Activated CD4-positive, CD25-positive, alpha-beta regulatory T cell treated with anti-CD3 and anti-CD28 coated beads, Interleukin-2, amount 50 U/mL, for 72 hours (primary cell): ENCODE data around the gene MTFP1.
"Not testable (repeated sequence)": the region's sequence is repeated elsewhere in the genome, so short reads cannot be mapped to it uniquely, and the experiment has no call there.

Source experiments
- DNase-seq: peaks from one replicate; pipeline ENCODE4 v3.0.0; 2021

MTFP1 gene, protein sequence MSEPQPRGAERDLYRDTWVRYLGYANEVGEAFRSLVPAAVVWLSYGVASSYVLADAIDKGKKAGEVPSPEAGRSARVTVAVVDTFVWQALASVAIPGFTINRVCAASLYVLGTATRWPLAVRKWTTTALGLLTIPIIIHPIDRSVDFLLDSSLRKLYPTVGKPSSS

DNA sequence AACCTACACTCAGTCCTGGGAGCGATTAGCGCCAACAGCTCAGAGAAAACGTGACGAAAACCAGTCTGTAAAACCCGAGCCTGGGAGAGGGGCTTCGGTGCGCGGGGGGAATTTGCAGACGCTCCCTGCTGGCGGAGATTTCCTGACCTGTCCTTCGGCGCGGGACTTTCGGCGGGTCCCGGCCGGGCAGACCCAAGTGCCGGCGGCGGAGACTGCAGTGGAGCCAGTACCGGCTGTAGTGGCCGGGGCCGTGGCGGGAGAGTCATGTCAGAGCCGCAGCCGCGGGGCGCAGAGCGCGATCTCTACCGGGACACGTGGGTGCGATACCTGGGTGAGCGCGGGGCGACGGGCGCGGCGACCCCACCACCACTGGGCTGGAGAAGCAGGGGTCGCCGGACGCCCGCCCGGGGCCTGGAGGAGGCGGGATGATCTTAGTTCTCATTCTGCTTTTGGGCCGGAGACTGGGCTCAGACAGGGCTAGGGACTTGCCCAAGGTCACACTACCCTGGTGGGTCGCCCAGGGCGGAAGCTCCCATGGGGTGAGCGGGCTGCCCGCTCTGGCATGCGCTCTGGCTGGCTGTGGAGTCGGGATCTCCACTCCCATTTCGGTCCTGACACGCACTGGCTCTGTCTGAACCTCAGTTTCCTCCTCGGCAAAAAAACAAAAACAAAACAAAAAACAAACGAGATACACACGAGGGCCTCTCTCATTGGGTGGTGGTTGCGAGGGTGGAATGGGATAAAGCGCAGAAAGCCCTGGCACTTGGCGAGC lies at the start of gene MTFP1:
TSS of gene MTFP1 (plus strand) at position 153 of the 772 bp plus-strand sequence. CDS start at position 265, 112 bp downstream.
- peak; percentile 61 for DNase-seq

DNA sequence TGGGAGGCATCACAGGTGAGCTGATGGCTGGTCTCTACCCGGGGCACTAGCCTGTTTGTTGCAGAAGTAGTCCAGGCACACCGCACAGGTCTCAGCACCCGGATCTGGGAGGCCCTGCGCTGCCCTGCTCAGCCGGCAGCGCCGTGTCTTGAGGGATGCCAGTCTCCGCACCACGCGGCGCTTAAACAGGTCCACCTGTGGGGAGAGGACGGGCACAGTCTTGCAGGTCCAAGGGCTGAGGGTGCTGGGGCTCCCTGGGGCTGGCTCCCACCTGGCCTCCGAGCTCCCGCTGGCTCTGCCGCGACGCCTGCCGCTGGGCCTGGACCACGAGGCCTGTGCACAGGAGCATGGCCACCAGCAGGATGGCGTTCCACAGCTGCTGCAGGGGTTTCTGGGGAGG lies 45.6 kb upstream of the MTFP1 start:
- no peak for DNase-seq

DNA sequence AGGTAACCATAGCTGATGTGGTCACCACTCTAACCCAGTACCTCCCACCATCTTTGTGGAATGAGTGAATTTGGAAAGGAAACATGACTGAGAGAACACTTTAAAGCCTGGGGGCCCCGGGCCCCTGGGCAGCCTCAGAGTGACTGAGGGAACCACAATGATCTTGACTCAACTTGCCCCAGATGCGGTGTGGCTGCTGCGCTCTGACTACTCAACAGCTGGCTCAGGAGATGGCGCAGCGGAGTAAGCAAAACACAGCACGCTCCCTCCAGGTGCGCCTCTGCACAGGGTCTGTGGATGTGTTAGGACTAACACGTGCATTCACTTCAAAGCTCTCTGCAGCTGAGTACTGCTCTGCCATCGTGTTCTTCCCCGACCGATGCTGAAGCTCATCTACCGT lies 44.3 kb upstream of the MTFP1 start:
- DNase-seq = no peak

DNA sequence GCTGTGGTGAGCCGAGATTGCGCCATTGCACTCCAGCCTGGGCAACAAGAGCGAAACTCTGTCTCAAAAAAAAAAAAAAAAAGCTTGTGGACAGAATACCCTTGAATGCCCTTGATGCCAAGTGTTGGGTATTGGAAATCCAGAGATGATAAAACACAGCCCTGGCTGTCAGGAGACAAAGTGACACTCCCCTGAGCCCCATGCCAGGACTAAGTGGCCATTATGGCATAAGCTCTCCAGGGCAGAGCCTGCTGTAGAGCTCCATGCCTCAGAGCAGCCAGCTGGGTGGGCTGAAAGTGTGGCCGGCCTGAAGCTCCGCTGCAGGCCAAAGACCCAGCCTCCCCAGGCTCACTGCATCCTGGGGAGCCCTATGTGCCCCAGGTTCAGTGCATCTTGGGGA lies 43.2 kb upstream of the MTFP1 start:
- no peak for DNase-seq

DNA sequence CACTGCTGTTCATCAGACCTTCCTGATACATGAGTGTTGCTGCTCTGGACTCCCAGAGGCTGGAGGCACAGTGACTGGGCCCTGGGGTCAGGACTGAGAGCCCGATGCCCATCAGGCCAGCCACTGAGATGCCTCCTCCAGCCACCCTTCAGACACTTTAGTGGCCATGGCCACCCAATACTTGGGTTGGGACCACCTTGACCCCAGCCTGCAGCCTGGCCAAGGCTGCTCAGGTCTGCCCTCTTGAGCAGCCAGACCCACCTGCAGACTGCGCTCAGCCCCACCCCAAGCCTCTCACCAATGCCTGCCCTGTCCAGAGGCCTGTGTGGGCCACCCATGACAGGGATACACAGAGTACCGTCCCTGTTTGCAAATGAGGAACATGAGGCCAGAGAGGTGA lies 42.5 kb upstream of the MTFP1 start:
- DNase-seq = no peak

DNA sequence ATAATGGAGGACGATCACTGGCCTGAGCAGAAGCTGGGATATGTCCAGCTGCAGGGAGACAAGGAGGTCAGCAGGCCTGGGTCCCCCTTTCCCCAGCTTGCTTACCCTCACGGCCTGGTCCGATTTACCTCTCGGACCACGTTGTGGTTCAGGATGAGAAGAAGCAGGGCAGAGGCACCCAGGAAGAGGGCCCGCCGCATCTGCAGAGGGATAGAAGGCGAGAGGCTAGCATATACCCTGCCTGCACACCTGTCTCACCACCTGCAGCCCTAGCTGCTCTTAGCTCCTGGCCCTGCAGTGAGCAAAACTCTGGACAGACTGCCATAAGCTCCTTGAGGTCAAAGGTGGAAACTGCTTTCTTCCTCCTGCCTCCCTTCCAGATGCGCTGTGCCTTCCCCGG lies 39.6 kb upstream of the MTFP1 start:
- no peak for DNase-seq

DNA sequence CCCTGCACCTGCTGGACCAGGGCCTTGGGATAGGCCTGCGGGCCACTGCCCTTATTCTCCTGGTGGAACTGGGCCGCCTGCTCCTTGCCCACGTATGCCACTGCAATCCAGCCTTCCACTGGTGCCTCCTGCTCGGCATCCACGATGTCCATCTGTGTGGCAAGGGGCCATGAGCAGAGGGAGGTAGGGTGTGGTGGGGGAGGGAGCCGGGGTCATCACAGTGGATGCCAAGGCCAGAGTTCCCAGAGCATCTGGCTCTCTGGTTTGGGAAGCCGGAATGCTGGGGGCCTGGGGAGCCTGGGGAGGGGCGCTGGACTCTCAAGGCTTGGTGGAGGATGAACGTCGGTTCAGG lies 39.0 kb upstream of the MTFP1 start:
- DNase-seq = no peak

DNA sequence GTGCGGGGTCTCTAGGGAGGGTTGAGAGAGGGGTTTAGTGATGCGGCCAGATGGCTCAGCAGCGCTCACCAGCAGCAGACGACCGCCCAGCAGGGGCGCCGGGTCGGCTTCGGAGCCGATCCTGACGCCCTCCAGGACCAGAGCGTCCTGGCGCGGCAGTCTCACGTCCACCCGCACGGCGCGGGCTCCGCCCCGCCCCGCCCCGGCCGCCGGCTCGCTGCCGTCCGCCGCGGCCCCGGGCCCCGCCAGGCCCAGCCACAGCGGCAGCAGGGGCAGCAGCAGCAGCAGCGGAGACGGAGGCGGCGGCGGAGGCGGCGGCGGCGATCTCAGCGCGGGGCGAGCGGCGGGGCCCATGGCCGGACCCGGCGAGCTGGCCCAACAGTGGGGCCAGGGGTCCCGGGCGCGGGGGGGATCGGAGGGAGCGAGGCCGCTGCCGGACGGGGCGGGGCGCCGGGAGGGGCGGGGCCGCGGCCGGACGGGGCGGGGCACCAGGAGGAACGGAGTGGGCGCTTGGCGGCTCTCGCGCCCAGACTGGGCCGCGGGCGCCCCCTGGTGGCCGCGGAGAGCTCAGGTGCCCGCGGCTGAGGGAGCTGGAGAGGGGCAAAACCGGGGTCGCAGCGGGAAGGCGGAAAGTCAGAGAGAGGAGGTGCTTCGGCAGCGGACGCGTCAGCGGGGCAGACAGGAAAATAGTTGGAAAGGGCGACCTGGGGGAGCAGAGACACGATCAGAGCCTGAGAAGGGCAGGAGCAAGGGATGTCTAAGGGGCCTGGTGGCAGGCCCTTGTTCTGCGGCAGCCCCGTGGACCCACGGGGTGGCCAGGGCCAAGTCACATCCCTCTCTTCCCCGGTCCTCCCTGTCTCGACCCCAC lies 38.4 kb upstream of the MTFP1 start, which contains the start of gene RNF215:
TSS of gene RNF215 (minus strand) at position 452 of the 868 bp plus-strand sequence. CDS start at position 354, 98 bp downstream.
- peak; percentile 88 for DNase-seq

DNA sequence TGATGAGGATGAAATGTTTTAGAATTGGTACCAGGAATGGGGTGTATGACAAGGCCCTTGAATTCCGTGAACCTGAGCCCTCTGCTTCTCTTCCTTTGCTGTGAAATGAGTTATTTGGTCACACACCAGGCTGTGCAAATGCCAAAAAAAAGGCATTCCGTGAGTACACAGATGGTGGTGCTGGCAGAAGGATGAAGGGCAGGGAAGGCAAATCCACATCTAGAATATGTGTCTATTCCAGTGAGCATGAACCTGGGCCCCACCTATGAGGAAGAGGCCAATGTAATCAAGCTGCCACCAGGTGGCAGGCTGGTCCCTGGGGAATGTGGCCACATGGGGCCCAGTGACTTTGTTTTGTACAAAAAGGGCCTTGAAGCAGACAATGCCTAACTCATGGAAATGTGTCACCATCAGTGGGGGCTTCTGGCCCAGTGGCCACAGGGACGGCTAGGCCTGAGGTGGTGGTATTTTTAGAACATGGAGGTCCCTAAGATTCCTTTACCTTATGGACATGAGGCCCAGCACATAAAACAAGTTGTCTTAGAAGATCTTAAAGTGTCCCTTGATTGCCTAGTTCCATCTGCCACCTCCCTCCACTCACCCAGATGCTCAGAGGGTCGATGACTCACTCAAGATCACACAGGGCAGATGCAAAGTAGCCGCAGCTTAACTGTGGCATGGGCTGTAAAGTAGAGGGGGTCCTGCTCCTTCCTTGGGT lies 34.4 kb upstream of the MTFP1 start:
- DNase-seq = peak; percentile 73

DNA sequence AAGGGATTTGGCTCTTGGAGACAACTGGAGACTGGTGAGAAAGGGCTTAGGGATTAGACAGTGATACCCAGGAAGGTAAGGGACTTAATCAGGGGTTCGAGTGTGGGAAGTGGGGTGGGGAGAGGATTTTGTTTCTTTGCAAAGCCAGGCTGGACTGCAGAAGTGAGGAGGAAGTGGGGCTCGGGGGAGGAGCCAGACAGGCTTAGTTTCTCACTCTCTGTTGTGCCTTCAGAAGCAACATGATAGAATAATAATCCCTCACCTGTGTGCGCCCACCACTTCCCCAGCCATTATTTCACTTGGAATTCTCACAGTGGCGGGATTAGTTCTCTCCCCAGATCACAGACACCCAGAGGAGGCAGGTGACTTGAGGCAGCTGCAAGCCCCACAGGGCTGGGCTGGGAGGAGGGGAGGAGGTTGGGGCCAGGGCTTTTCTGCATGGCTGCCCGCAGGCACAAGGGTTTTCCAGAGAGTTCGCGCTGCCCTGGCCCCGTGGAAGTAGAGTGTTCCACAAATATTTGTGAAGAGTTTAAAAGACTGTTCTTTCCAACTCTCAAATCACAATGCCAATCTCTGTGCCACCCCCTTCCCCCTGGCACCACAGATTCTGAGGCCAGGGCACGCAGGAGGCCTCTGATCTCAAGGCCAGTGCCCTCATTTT lies 32.8 kb upstream of the MTFP1 start:
- no peak for DNase-seq

DNA sequence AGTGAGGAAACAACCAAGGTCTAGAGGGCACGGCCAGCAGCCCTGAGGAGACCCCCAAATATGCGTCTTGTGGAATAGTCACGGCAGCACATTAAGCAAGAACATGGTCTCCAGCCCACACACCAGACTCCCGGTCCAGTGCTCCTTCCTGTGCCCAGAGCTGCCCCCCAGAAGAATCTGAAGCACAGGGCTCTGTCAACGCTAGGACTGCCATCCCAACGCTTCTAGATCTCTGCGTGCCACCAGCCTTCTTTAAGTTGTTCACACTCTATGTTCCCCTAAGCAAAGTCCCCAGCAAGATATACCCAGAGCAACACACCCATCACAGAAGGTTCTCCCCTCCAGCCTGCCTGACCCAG lies 32.3 kb upstream of the MTFP1 start:
- DNase-seq = no peak

DNA sequence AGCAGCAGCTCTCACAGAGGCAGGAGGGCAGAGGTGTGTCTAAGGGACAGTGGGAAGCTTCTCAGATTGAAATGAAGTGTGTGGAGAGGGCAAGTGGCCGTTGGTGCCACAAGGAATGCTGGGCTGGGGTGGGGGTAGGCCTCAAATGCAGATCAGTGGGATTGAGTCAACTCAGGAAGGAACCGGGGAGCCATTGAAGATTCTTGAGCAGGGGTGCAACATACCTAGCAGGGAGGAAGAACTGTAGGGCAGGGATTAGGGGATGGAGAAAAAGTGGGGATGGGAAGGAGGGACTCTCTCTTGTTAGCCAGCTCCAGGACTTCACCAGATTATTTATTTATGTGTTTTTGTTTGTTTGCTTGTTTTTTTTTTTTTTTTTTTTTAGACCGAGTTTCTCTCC lies 31.7 kb upstream of the MTFP1 start:
- DNase-seq = no peak

DNA sequence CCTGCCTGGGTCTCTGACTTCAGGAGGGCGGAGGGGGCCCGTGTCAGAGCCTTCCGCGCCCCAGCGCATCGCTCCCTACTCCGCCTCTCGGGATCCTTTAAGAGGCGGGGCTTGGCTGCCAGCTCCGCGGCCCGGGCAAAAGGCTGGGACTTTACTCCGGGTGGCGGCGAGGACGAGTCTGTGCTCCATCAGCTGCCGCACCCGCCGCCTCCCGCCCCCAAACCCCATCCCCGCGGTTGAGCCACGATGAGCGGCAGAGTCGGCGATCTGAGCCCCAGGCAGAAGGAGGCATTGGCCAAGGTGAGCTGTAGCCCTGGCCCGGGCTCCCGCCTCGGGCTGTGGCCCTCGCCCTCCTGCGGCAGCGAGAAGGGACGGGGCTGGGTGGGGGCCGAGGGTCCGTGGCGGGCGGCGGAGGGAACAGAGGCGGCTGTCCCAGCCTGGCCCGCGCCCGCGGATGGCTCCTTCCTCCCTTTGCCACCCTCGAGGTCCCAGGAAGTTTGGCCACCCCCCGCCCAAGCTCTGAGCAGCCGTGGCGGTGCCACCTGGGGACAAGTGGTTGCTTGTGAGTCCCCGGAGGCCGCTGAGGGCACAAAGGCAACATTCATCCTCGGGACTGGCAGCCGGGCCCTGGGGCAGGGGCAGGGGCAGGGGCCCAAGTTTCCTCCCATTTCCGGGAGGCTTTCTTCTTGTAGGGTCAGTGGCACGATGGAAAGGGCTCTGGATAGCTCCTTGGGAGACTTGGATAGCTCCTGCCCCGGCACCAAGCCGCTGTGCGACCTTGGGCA lies 28.5 kb upstream of the MTFP1 start, which contains the start of gene SEC14L2:
TSS of gene SEC14L2 (plus strand) at position 148 of the 785 bp plus-strand sequence. CDS start at position 247, 99 bp downstream.
- peak; percentile 54 for DNase-seq

DNA sequence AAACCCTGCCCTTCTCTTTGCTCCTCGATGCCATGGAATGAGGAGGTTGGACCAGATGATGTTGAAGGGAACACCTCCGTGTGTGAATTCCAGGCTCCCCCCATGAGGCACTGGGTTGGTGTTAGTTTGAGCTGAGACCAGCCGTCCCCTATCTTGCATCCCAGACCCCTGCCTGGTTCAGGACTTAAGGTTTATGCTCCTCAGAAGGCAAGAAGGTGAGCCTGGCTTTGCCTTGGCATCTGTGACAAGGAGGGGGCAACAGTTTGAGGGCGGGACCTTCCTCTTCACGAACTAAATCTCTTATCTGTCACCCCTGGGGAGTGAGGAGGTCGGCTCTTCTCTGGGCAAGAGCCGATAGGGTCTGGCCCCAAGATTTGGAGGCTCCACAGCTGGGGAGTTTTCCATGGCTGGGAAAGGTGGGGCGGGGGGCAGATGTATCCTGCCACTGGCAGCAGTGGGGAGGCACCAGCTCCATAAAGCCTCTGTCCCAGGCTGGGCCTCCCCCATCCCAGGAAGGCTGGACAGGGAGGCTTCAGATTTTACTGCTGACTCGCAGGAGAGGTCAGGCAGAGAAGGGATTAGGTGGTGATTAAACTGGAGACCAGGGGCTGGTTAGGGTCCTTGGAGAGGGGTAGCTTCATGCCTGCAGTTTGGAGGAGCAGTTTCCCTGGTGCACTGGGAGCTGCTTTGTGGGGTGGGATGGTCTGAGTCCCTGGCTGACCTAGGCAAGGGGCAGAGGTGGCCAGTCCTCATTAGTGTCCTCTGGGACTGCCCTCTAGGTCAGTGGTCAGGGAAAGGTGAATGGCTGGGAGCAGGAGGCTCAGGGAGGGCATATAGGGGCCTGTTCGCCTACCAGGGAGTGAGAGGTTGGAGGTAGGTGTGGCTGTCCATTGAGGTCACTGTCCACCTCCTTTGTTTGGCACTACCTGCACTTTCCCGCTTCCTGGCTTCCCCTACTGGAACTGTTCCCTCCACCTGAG lies 27.6 kb upstream of the MTFP1 start:
- DNase-seq = no peak

DNA sequence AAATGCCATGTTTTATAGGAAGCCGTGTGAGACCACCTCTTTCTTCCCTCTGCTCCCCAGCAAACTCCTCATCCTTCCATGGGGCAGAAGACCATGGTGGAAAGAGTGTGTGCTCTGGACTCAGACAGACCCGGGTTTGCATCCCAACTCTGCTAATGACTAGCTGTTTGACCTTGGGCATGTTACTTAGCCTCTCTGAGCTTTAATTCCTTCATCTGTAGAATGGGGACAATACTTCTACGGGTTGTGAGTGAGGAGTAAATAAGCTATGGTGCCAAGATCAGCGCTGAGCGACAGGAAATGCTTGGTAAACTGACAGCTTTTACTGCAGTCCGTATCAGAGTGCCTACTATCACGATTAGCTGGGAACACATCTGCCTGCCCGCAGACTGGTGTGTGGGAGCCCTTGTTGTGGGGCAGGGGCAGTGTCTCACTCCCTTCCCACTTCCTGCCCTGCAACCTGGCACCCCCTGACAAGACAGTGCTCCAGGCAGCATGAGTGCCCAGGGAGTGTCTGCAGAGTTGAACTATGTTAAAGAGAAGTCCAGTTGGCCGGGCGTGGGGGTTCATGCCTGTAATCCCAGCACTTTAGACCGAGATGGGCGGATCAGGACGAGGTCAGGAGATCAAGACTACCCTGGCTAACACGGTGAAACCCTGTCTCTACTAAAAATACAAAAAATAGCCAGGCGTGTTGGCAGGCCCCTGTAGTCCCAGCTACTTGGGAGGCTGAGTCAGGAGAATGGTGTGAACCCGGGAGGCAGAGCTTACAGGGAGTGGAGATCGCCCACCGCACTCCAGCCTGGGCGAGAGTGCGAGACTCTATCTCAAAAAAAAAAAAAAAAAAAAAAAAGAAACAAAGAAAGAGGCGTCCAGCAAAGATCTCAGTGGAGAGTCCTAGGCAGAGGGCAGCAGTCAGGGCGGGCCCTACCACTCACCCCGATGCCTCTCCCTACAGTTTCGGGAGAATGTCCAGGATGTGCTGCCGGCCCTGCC lies 26.6 kb upstream of the MTFP1 start:
- DNase-seq = no peak

DNA sequence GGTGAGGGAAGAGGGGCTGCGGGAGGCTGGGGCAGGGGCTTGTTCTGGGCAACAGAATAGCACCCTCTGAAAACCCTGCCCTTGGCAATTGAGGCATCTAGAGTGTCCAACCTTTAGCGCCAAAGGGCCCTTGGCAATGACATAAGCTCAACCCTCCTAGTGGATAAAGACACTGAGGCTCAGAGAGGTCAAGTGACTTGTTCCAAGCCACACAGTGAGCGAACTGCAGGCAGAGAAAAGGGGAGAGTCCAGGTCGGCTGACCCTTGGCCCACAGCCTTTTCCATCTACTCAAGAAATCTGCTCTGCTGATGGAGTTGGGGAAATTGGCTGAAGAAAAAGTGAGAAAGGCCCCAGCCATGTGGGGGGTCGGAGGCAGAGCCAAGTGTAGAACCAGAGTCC lies 25.9 kb upstream of the MTFP1 start:
- no peak for DNase-seq

DNA sequence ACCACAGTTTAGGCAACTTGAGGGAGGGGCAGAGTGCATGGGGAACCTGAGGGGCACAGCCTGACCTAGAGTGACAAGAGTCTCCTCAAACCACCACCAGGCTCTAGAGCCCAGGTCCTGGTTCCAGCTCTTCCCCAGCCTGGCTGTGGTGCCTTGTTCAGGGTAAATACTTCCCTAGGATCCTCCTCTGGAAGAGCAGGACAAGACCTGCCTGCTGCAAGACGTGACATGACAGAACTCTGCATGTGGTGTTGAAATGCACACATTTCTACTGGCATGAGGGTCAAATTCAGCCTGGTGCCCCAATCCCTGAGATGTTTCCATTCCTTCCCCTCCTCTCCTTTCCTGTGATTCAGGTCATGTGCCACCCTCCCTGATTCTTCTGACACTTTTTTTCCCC lies 25.4 kb upstream of the MTFP1 start:
- DNase-seq = no peak

DNA sequence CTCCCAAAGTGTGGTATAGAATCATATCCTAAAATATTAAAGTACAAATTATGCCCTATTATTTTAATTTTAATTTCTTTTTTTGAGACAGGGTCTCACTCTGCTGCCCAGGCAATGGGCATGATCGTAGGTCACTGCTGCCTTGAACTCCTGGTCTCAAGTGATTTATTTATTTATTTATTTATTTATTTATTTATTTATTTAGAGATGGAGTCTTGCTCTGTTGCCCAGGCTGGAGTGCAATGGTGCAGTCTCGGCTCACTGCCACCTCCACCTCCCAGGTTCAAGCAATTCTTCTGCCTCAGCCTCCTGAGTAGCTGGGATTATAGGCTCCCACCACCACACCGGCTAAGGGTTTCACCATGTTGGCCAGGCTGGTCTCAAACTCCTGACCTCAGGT lies 24.5 kb upstream of the MTFP1 start:
- not testable (repeated sequence) for DNase-seq
